Right hindlimb (tissue), 1 donor: Measurements from ENCODE around the gene HSPA14.
A peak's percentile ranks its signal among the peaks of the same experiment; 100 is the strongest.
"Not testable (repeated sequence)": the region's sequence is repeated elsewhere in the genome, so short reads cannot be mapped to it uniquely, and the experiment has no call there.

ENCODE experiments used
- DNase-seq: peaks from one replicate; pipeline ENCODE4 v3.0.0-alpha.2; 2018

The HSPA14 gene

GRCh38 chr10:14837003-14837756 is 926 bp upstream of the HSPA14 start:
- no peak for DNase-seq

GRCh38 chr10:14838582-14839304 is 637 bp downstream of the HSPA14 start:
- DNase-seq: peak; percentile 73

GRCh38 chr10:14839305-14839695 is 1.2 kb downstream of the HSPA14 start:
- peak; percentile 24 for DNase-seq

GRCh38 chr10:14840178-14840577 is 2.1 kb downstream of the HSPA14 start:
- no peak for DNase-seq

- no peak for DNase-seq
Measured at GRCh38 chr10:14843327-14843988, 5.4 kb downstream of the HSPA14 start.

- no peak for DNase-seq
Measured at GRCh38 chr10:14844948-14845347, 6.8 kb downstream of the HSPA14 start.

GRCh38 chr10:14852236-14852635 is 14.1 kb downstream of the HSPA14 start:
- no peak for DNase-seq

- DNase-seq: no peak
Measured at GRCh38 chr10:14855453-14855852, 17.3 kb downstream of the HSPA14 start.

- no peak for DNase-seq
Measured at GRCh38 chr10:14858338-14858960, 20.3 kb downstream of the HSPA14 start.

GRCh38 chr10:14859043-14859442 is 20.9 kb downstream of the HSPA14 start:
- DNase-seq: no peak

GRCh38 chr10:14859775-14860174 is 21.7 kb downstream of the HSPA14 start:
- DNase-seq: no peak

- no peak for DNase-seq
Measured at GRCh38 chr10:14860791-14861190, 22.7 kb downstream of the HSPA14 start.

- DNase-seq: not testable (repeated sequence)
Measured at GRCh38 chr10:14864466-14864865, 26.4 kb downstream of the HSPA14 start.

GRCh38 chr10:14864871-14865270 is 26.8 kb downstream of the HSPA14 start:
- not testable (repeated sequence) for DNase-seq

GRCh38 chr10:14873090-14873760 is 35.1 kb downstream of the HSPA14 start:
- no peak for DNase-seq

- no peak for DNase-seq
Measured at GRCh38 chr10:14875941-14876340, 37.8 kb downstream of the HSPA14 start.

GRCh38 chr10:14876764-14877163 is 38.7 kb downstream of the HSPA14 start:
- DNase-seq: no peak

GRCh38 chr10:14878266-14879123 is 40.4 kb downstream of the HSPA14 start, which contains the start of gene SUV39H2:
SUV39H2 (plus strand) TSS chr10:14878866; CDS start chr10:14878889, 23 bp downstream.
- peak; percentile 98 for DNase-seq

- DNase-seq: no peak
Measured at GRCh38 chr10:14879124-14879927, 41.2 kb downstream of the HSPA14 start.

GRCh38 chr10:14879928-14880193 is 41.8 kb downstream of the HSPA14 start:
- DNase-seq: no peak

GRCh38 chr10:14880229-14880628 is 42.1 kb downstream of the HSPA14 start:
- no peak for DNase-seq
